Spinal cord (tissue), 10 donors: ENCODE measurements around the gene BCL11A. TPM values are rescaled to one million over a fixed set of nuclear protein-coding genes. Genes with fewer than 3 reads are reported as not detected.

Experiments used
- DNase-seq, 6 donors: peaks; one replicate each; pipeline versions ENCODE4 v3.0.0 to v3.0.0-alpha.2; 2013 to 2015; ENCODE audit warnings: low spot score in 6 of 6, low read depth in 4 of 6
- H3K27ac ChIP-seq: one replicate; pipeline ENCODE4 v1.5.1; 2013; ENCODE audit warnings: low read depth, low read length, control low read depth
- H3K27me3 ChIP-seq: one replicate; pipeline ENCODE4 v1.6.1; 2013; ENCODE audit warnings: low read length; ENCODE audit not compliant: control insufficient read depth, insufficient read depth
- H3K36me3 ChIP-seq: one replicate; pipeline ENCODE4 v1.6.1; 2013; ENCODE audit warnings: low read length; ENCODE audit not compliant: control insufficient read depth, insufficient read depth
- H3K4me1 ChIP-seq: one replicate; pipeline ENCODE4 v1.6.1; 2013; ENCODE audit warnings: low read length; ENCODE audit not compliant: control insufficient read depth, insufficient read depth
- H3K4me3 ChIP-seq: one replicate; pipeline ENCODE4 v1.5.1; 2013; ENCODE audit warnings: low read depth, low read length, control low read depth
- H3K9me3 ChIP-seq: one replicate; pipeline ENCODE4 v1.6.1; 2013; ENCODE audit warnings: low read length; ENCODE audit not compliant: control insufficient read depth, insufficient read depth
- WGBS: methylation state at CpG from one replicate; pipeline ENCODE4 v1.1.5; 2013; ENCODE audit warnings: missing lambda C conversion rate; ENCODE audit not compliant: insufficient coverage; 5-methylcytosine and 5-hydroxymethylcytosine counted together
- polyA plus RNA-seq, 2 donors: library from polyadenylated mRNA; unstranded; fragments of 120-200 nt; gene quantifications; one replicate each; pipeline ENCODE4 v1.2.1, GENCODE V29; 2013; ENCODE audit not compliant: insufficient read length in 2 of 2
- total RNA-seq, 2 donors: library from RNA; depleted of rRNA in 1 of 2; stranded (reverse); fragments of 120-200 nt in 1 of 2; fragments of >200 nt in 1 of 2; gene quantifications; one replicate each; pipeline versions ENCODE4 v1.2.3 to v1.2.4, GENCODE V29; 2013 to 2014
- donor health status: healthy.

BCL11A gene
- total and polyA plus RNA-seq, 4 donors: 14.9 to 61.6 (median 43.8) TPM

- no peak overlapping the region for H3K27ac ChIP-seq
- H3K9me3 ChIP-seq: no peaks in the 10 kb centered on the region
- no peak overlapping the region for H3K4me3 ChIP-seq
- WGBS: no CpG with 5 or more reads among the region's 3 CpGs
- peak in 2 of 6 donors; percentile 81 to 95 for DNase-seq
- H3K27me3 ChIP-seq: peaks cover 43% of the 10 kb centered on the region
- H3K4me1 ChIP-seq: peaks cover 11% of the 10 kb centered on the region
- no peaks in the 10 kb centered on the region for H3K36me3 ChIP-seq
These were observed 12.0 kb upstream of the BCL11A start for GRCh38 chr2:60565472-60565871.

DNA sequence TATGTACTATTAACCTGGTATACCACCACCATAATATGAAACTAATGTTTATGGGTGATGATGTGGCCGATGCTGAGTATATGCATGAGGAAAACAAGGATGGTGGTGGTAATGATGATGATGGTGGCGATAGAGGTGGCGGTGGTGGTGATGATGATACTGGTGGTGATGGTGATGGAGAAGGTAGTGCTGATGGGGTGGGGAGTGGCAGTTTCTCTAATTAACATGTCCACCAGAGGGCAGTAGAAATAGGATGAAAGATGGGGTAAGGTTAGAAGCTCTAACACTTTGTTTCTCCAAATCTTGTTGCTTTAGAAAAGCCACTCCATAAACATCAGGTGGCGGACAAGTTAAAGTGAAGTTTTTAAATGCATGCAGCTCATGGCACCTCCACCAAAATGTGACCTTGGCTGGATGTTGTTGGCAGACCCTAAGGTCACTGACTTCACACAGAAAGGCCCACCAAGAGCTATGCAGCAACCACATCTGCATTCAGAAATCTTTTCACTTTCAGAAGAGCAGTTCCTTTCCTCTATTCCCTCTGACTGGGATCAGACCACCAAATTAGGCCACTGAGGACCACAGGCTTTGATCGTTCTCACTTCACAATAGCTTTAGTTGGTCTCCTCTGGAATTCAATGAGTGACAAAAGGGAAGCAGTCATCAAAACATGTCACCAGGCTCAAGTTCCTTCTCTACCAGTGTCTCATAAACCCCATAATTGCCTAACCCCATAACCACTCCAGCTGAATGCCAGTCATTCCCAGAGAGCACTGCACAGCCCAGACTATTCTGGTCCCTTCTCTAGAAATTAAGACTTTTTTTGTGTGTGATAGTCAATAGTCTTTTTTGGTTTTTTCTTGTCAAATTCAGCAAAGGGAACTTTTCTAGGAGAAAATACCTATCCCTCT lies 7.5 kb upstream of the BCL11A start:
- 89% methylated on average over 5 of the region's 5 CpGs for WGBS
- Histone ChIP-seq H3K27me3 (peaks cover 27% of the 10 kb centered on the region), H3K4me3 (no peak overlapping the region), H3K9me3 (no peaks in the 10 kb centered on the region), H3K36me3 (no peaks in the 10 kb centered on the region), H3K4me1 (peaks cover 8% of the 10 kb centered on the region), H3K27ac (no peak overlapping the region)
- no peak for DNase-seq

- no peak for DNase-seq
- WGBS: no CpG with 5 or more reads among the region's 1 CpG
- H3K27ac ChIP-seq: no peak overlapping the region
- H3K27me3 ChIP-seq: peaks cover 38% of the 10 kb centered on the region
- no peaks in the 10 kb centered on the region for H3K9me3 ChIP-seq
- peaks cover 16% of the 10 kb centered on the region for H3K4me1 ChIP-seq
- H3K4me3 ChIP-seq: no peak overlapping the region
- H3K36me3 ChIP-seq: no peaks in the 10 kb centered on the region
These were observed 6.4 kb upstream of the BCL11A start for GRCh38 chr2:60559880-60560279.

GRCh38 chr2:60558536-60558935 lies 5.1 kb upstream of the BCL11A start:
- H3K27ac ChIP-seq: no peak overlapping the region
- H3K27me3 ChIP-seq: peaks cover 46% of the 10 kb centered on the region
- peaks cover 27% of the 10 kb centered on the region for H3K4me1 ChIP-seq
- H3K36me3 ChIP-seq: no peaks in the 10 kb centered on the region
- no CpG with 5 or more reads among the region's 2 CpGs for WGBS
- peak in 2 of 6 donors; percentile 17 to 27 for DNase-seq
- H3K9me3 ChIP-seq: no peaks in the 10 kb centered on the region
- no peak overlapping the region for H3K4me3 ChIP-seq

DNA sequence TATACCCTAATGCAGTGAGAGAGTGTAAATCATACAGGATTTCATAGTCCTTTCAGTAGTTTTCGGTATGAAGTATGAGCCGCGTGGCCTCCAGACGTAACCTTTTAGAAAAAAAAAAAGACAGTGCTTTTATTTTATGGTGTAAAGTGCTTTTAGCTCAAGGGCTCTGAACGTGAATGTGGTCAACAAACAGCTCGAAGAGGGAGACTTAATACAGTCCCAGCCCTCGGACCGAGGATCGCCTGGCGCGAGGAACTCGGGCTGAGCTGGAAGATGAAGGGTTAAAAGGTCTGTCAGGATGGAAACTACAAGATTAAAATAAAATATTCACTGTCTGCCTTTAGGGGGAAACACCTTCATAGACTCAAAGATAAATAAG lies 4.0 kb upstream of the BCL11A start:
- Histone ChIP-seq H3K9me3 (no peaks in the 10 kb centered on the region), H3K36me3 (no peaks in the 10 kb centered on the region), H3K4me1 (peaks cover 30% of the 10 kb centered on the region), H3K27me3 (peaks cover 48% of the 10 kb centered on the region), H3K4me3 (no peak overlapping the region), H3K27ac (no peak overlapping the region)
- DNase-seq: peak in 1 of 6 donors; percentile 54
- 20% methylated on average over 6 of the region's 12 CpGs for WGBS

DNA sequence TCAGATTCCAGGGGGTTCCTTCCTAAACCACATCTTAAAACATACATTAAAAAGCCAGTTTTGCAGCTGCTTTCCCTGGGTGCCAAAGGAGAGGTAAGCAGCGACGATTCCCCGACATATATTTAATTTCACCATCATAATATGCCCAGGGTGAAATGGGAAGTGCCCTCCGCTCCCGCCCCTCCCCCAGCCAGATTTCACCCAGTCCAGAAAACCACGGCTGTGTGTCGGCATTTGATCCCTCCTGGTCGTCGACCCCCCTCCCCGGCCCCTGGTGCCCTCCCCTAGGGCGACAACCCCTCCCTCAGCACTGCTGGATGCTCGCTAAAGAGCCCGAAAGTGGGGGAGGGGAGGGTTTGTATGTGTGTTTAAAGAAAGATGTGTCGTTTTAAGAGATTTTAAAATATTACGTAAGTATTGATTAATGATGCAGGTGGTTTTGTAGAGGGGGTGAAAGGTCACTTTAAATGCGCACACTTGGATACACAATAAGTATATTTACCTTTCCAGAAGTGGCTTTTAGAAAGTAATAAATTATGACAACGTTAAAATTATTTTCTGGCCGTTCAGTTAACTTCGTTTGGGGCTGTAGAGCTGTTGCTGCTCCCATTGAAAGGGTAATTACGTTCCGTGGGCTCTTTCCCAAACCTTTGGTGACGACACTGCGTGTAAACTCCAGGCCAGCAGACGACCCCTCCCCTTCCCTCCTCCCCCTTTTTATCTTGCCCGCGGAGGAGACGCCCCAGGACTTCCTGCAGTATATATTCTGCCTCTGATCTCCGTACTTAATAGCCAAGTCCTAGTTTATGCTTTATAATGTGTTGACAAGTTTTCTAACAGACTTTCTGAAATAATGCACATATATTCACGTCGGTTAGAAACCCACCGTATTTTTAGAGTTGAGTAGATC lies 3.4 kb upstream of the BCL11A start:
- Histone ChIP-seq H3K4me1 (peaks cover 36% of the 10 kb centered on the region), H3K9me3 (no peaks in the 10 kb centered on the region), H3K4me3 (no peak overlapping the region), H3K27me3 (peaks cover 50% of the 10 kb centered on the region), H3K36me3 (no peaks in the 10 kb centered on the region), H3K27ac (no peak overlapping the region)
- WGBS: 4% methylated on average over 11 of the region's 31 CpGs
- peak in 2 of 6 donors; percentile 73 to 75 for DNase-seq

- no peak overlapping the region for H3K4me3 ChIP-seq
- peaks cover 39% of the 10 kb centered on the region for H3K4me1 ChIP-seq
- H3K9me3 ChIP-seq: no peaks in the 10 kb centered on the region
- peak in 2 of 6 donors; percentile 45 to 51 for DNase-seq
- peaks cover 49% of the 10 kb centered on the region for H3K27me3 ChIP-seq
- H3K27ac ChIP-seq: no peak overlapping the region
- WGBS: no CpG with 5 or more reads among the region's 5 CpGs
- H3K36me3 ChIP-seq: no peaks in the 10 kb centered on the region
These were observed 2.7 kb upstream of the BCL11A start for GRCh38 chr2:60556175-60556574.

DNA sequence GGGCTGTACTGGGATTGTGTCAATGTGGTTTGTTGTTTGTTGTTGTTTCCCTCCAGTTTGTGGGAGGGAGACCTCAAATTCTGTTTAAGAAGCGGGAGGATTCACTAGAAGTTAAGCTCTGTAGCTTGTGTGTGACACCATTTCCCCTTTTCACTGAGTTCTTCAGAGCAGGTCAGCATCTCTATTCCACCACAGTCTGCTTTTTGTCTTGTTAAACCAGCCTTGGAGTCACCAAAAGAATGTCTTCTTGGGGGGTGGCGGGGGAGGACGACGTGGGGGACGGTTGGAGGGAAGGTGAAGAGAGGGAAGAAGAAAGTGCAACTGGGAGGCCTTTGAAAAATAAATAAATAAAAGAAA lies 2.3 kb upstream of the BCL11A start:
- WGBS: no CpG with 5 or more reads among the region's 5 CpGs
- Histone ChIP-seq H3K27me3 (peaks cover 53% of the 10 kb centered on the region), H3K27ac (peak overlapping the region; percentile 80), H3K4me3 (peak overlapping the region; percentile 75), H3K9me3 (no peaks in the 10 kb centered on the region), H3K36me3 (no peaks in the 10 kb centered on the region), H3K4me1 (peaks cover 42% of the 10 kb centered on the region)
- DNase-seq: no peak

DNA sequence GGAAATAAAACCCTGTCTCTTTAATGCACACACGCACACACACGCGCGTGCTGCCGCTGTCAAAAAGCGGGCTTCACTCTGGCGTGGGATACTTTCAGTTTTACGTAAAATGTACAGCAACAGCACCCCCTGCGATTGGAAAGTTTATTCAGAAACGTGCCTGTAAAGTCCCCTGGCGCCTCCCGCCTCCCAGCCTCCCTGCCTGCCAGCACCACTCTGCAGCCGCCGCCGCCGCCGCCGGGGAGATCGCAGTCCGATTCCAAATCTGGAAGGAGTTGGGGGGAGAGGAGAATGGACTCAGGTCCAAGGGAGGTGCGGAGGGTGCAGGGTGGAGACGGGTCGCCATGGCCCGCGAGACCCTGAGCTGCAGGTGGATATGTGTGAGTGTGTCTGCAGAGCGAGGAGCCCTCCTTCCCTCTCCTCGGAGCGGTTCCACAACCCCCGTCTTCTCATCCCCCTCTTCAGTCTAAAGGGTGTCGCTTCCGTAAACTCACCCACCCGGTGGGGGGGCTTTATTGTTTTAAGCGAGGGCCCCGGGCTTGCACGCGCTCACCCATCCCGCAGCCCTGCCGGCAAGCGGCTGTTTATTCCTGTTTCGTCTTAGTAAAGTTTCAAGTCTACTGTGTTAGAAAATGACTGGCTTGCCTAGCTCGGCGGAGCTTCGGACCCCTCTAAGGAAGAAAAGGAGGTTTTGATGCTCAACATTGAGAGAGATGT lies 1.8 kb upstream of the BCL11A start:
- DNase-seq: peak in 3 of 6 donors; percentile 66 to 96 (median 95)
- Histone ChIP-seq H3K27me3 (peaks cover 54% of the 10 kb centered on the region), H3K27ac (peak overlapping the region; percentile 80), H3K9me3 (no peaks in the 10 kb centered on the region), H3K36me3 (no peaks in the 10 kb centered on the region), H3K4me1 (peaks cover 47% of the 10 kb centered on the region), H3K4me3 (peak overlapping the region; percentile 75)
- WGBS: 0% methylated on average over 23 of the region's 43 CpGs
